Astrocyte of the spinal cord (primary cell): ENCODE measurements around the gene CD40LG.

Source experiments
- DNase-seq: peaks from one replicate; pipeline ENCODE4 v3.0.0; 2011; ENCODE audit warnings: low read depth, low spot score
- H3K4me3 ChIP-seq: 2 replicates; pipeline ENCODE4 v1.5.1; 2011; ENCODE audit warnings: low read depth, mild to moderate bottlenecking, low read length, moderate library complexity
- CTCF ChIP-seq: IDR thresholded peaks from 2 replicates; pipeline ENCODE4 v1.5.1; 2012; ENCODE audit warnings: low read depth, mild to moderate bottlenecking, low read length, inconsistent platforms
- in situ Hi-C: cut with HindIII; loops from 2 replicates; pipeline ENCODE4 v1.10.0; 2017; ENCODE audit warnings: low sequenced_read_pairs

CD40LG gene

GRCh38 chrX:136689436-136689835, 41.5 kb downstream of the CD40LG start:
- in situ Hi-C loops: no loop called here
- peak; percentile 31 for DNase-seq
- TF ChIP-seq CTCF: no peak
- no peak overlapping the region for H3K4me3 ChIP-seq

- no peak for DNase-seq
- H3K4me3 ChIP-seq: no peak overlapping the region
- in situ Hi-C loops: no loop called here
- TF ChIP-seq CTCF: no peak
Measured at GRCh38 chrX:136691028-136691809, 43.3 kb downstream of the CD40LG start.

GRCh38 chrX:136692271-136692670, 44.3 kb downstream of the CD40LG start:
- no peak for DNase-seq
- in situ Hi-C loops: no loop called here

GRCh38 chrX:136694431-136695087, 46.6 kb downstream of the CD40LG start:
- DNase-seq: peak; percentile 57
- no peak overlapping the region for H3K4me3 ChIP-seq
- in situ Hi-C loops: no loop called here
- peak; percentile 62 for TF ChIP-seq CTCF

More at GRCh38 chrX:136692271-136692670, 44.3 kb downstream of the CD40LG start:
- TF ChIP-seq CTCF: no peak
- H3K4me3 ChIP-seq: no peak overlapping the region

GRCh38 chrX:136697156-136697555, 49.2 kb downstream of the CD40LG start:
- DNase-seq: no peak
- in situ Hi-C loops: no loop called here
- H3K4me3 ChIP-seq: no peak overlapping the region
- no peak for TF ChIP-seq CTCF

- in situ Hi-C loops: no loop called here
- TF ChIP-seq CTCF: peak; percentile 38
- peak; percentile 6 for DNase-seq
- H3K4me3 ChIP-seq: no peak overlapping the region
Measured at GRCh38 chrX:136708348-136708747, 60.4 kb downstream of the CD40LG start.
